Kidney glomerular epithelial cell (primary cell): Measurements from ENCODE around the gene KCNH3.
"Not testable (repeated sequence)": the region's sequence is repeated elsewhere in the genome, so short reads cannot be mapped to it uniquely, and the experiment has no call there.

ENCODE experiments used
- DNase-seq: peaks from one replicate; lab custom pipeline; 2025; lab: John Stamatoyannopoulos, UW

The KCNH3 gene

GRCh38 chr12:49529414-49529813 lies 9.4 kb upstream of the KCNH3 start:
- no peak for DNase-seq

GRCh38 chr12:49531745-49532144 lies 7.1 kb upstream of the KCNH3 start:
- no peak for DNase-seq

- no peak for DNase-seq
These were observed 5.5 kb upstream of the KCNH3 start for GRCh38 chr12:49533331-49533730.

GRCh38 chr12:49534122-49534521 lies 4.7 kb upstream of the KCNH3 start:
- not testable (repeated sequence) for DNase-seq

GRCh38 chr12:49534731-49535278 lies 4.0 kb upstream of the KCNH3 start:
- DNase-seq: no peak

- peak; percentile 51 for DNase-seq
These were observed 2.8 kb upstream of the KCNH3 start for GRCh38 chr12:49535921-49536525.

GRCh38 chr12:49536526-49537071 lies 2.2 kb upstream of the KCNH3 start:
- DNase-seq: no peak

GRCh38 chr12:49537231-49537751 lies 1.5 kb upstream of the KCNH3 start:
- no peak for DNase-seq

- DNase-seq: no peak
These were observed 899 bp upstream of the KCNH3 start for GRCh38 chr12:49537752-49538509.

GRCh38 chr12:49539406-49540228 lies 787 bp downstream of the KCNH3 start:
- no peak for DNase-seq

- DNase-seq: no peak
These were observed 1.7 kb downstream of the KCNH3 start for GRCh38 chr12:49540229-49541139.

GRCh38 chr12:49541140-49541861 lies 2.5 kb downstream of the KCNH3 start:
- DNase-seq: no peak

GRCh38 chr12:49541911-49542505 lies 3.2 kb downstream of the KCNH3 start:
- no peak for DNase-seq

GRCh38 chr12:49542592-49543160 lies 3.8 kb downstream of the KCNH3 start:
- DNase-seq: no peak

GRCh38 chr12:49543221-49543913 lies 4.5 kb downstream of the KCNH3 start:
- DNase-seq: no peak

GRCh38 chr12:49543914-49544815 lies 5.3 kb downstream of the KCNH3 start:
- DNase-seq: no peak

- no peak for DNase-seq
These were observed 7.0 kb downstream of the KCNH3 start for GRCh38 chr12:49545815-49546214.

- DNase-seq: no peak
These were observed 7.7 kb downstream of the KCNH3 start for GRCh38 chr12:49546481-49546880.
